ENCODE results near the gene RBAK. TPM values are rescaled to one million over a fixed set of nuclear protein-coding genes. Genes with fewer than 3 reads are reported as not detected.

RBAK gene
- total RNA-seq, 2 donors from 2014 or later = 7.6 to 7.8 TPM

- ATAC-seq = no peak
- TF ChIP-seq CTCF (IDR thresholded peaks at IDR 0.05) (no peak), POLR2A (IDR thresholded peaks at IDR 0.05) (no peak)
- H3K27ac ChIP-seq = no peak overlapping the region
- intact Hi-C loops (cut with DNase I) = no loop called here
- 89 to 92% methylated on average over 5 of the region's 5 CpGs for WGBS, 2 donors
- peaks cover 0 to 6% of the 10 kb centered on the region in 2 donors for H3K36me3 ChIP-seq (replicated peaks in 1 of 2; ENCODE audit: insufficient read depth in 1 of 2, low read depth in 2 of 2)
- no peaks in the 10 kb centered on the region for H3K9me3 ChIP-seq
- no peaks in the 10 kb centered on the region for H3K27me3 ChIP-seq
- DNase-seq = no peak
- H3K4me1 ChIP-seq = no peaks in the 10 kb centered on the region
- no peak overlapping the region for H3K4me3 ChIP-seq
Measured at GRCh38 chr7:4999369-4999950, 46.2 kb upstream of the RBAK start.

GRCh38 chr7:5001003-5001402 lies 44.7 kb upstream of the RBAK start:
- Histone ChIP-seq H3K36me3 (replicated peaks in 1 of 2; ENCODE audit: insufficient read depth in 1 of 2, low read depth in 2 of 2) (peaks cover 0 to 6% of the 10 kb centered on the region in 2 donors), H3K27me3 (no peaks in the 10 kb centered on the region), H3K4me1 (no peaks in the 10 kb centered on the region), H3K4me3 (no peak overlapping the region), H3K9me3 (no peaks in the 10 kb centered on the region), H3K27ac (no peak overlapping the region)
- no peak for DNase-seq
- ATAC-seq = no peak
- intact Hi-C loops (cut with DNase I) = no loop called here
- no peak for TF ChIP-seq CTCF (IDR thresholded peaks at IDR 0.05)
- no peak for TF ChIP-seq POLR2A (IDR thresholded peaks at IDR 0.05)
- 90 to 96% methylated on average over 4 of the region's 4 CpGs for WGBS, 2 donors

- Histone ChIP-seq H3K9me3 (no peaks in the 10 kb centered on the region), H3K4me1 (no peaks in the 10 kb centered on the region), H3K27me3 (no peaks in the 10 kb centered on the region), H3K36me3 (replicated peaks in 1 of 2; ENCODE audit: insufficient read depth in 1 of 2, low read depth in 2 of 2) (peaks cover 0 to 3% of the 10 kb centered on the region in 2 donors), H3K27ac (no peak overlapping the region), H3K4me3 (no peak overlapping the region)
- WGBS, 2 donors = 96% methylated on average over 5 of the region's 5 CpGs
- DNase-seq (no peak), ATAC-seq (no peak)
- intact Hi-C loops (cut with DNase I) = no loop called here
- TF ChIP-seq CTCF (IDR thresholded peaks at IDR 0.05) (no peak), POLR2A (IDR thresholded peaks at IDR 0.05) (no peak)
Measured at GRCh38 chr7:5001911-5002310, 43.7 kb upstream of the RBAK start.

- H3K27me3 ChIP-seq = no peaks in the 10 kb centered on the region
- 79 to 81% methylated on average over 1 of the region's 1 CpG for whole genome bisulfite sequencing, 2 donors
Measured at GRCh38 chr7:5005066-5005465, 40.6 kb upstream of the RBAK start.

More at GRCh38 chr7:5005066-5005465, 40.6 kb upstream of the RBAK start:
- no peak for ATAC-seq
- Histone ChIP-seq H3K4me3 (no peak overlapping the region), H3K9me3 (no peaks in the 10 kb centered on the region), H3K4me1 (no peaks in the 10 kb centered on the region), H3K36me3 (replicated peaks in 1 of 2; ENCODE audit: insufficient read depth in 1 of 2, low read depth in 2 of 2) (no peaks in the 10 kb centered on the region), H3K27ac (no peak overlapping the region)
- intact Hi-C loops (cut with DNase I) = no loop called here
- DNase-seq = no peak
- TF ChIP-seq POLR2A (IDR thresholded peaks at IDR 0.05) = no peak
- TF ChIP-seq CTCF (IDR thresholded peaks at IDR 0.05) = no peak
